ENCODE data around the gene LRRC4. TPM values are rescaled to one million over a fixed set of nuclear protein-coding genes. Genes with fewer than 3 reads are reported as not detected.

LRRC4 gene
- total RNA-seq, 1 donor from 2014 or later = 3.7 TPM

GRCh38 chr7:127993987-127994386, 37.2 kb downstream of the LRRC4 start:
- intact Hi-C loops (cut with DNase I) = no loop called here

GRCh38 chr7:127993317-127993716, 37.9 kb downstream of the LRRC4 start:
- intact Hi-C loops (cut with DNase I) = no loop called here
- DNase-seq (ENCODE audit: low spot score) = no peak

More at GRCh38 chr7:127993987-127994386, 37.2 kb downstream of the LRRC4 start:
- no peak for DNase-seq (ENCODE audit: low spot score)

DNA sequence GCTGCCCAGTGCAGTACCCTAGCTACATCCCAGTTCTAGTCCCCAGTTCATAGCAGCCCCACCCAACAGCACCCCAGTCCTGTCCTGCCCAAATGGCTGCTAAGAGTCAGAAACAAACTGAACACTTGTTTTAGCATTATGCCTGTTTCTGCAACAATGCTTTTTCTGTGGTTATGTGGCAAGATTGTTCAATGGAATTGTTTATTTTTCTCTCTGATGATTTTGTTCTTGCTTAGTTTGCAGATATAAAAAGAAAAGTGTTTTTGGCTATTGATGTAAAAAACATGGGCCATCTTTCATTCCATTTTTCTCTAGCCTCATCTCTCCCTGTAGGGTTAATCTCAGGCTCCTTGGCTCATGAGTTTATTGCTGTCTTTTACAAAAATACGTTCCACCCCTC, 42.5 kb downstream of the LRRC4 start:
- no peak for DNase-seq (ENCODE audit: low spot score)
- intact Hi-C loops (cut with DNase I) = no loop called here

GRCh38 chr7:127986581-127987521, 44.4 kb downstream of the LRRC4 start:
- no peak for DNase-seq (ENCODE audit: low spot score)
- intact Hi-C loops (cut with DNase I) = no loop called here

- DNase-seq (ENCODE audit: low spot score) = no peak
- intact Hi-C loops (cut with DNase I) = no loop called here
Observed at GRCh38 chr7:127983804-127984332, 47.4 kb downstream of the LRRC4 start.

DNA sequence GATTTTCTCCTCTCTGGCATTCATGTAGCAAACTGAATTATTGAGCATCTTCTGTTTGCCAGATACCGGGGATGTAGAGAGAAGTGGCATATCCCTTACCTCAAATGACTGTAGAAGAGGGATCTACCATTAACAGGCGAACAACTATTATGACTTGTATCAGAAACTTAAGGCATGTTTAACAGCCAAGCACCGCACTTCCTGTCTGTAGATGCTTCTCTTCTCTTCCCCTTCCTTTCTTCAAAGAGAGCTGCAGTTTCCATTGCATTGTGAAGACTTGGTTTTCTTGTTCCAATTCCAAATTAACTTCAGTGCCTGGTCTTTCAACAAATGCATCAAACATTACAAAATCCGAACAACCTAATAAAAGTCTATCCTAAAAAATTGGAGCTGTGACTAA, 49.3 kb downstream of the LRRC4 start:
- no peak for DNase-seq (ENCODE audit: low spot score)
- intact Hi-C loops (cut with DNase I) = no loop called here

GRCh38 chr7:127980901-127981300, 50.3 kb downstream of the LRRC4 start:
- DNase-seq (ENCODE audit: low spot score) = no peak
- intact Hi-C loops (cut with DNase I) = no loop called here

DNA sequence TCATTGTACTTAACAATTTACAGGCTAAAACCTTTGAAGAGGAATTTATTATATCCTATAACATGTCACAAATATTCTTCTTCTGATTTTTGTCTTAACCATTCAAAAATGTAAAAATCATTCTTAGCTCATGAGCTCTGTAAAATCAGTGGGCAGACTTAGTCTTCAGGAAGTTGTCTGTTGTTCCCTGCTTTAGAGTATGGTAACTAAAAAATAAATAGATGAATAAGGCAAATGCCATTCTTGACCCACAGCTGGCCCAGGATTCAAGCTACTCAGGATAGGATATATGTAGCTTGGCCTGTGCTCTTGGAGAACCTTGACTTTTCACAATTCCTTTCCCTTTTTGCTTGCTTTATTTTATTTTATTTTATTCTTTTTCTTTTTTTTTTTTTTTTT, 51.5 kb downstream of the LRRC4 start:
- intact Hi-C loops (cut with DNase I) = no loop called here

DNA sequence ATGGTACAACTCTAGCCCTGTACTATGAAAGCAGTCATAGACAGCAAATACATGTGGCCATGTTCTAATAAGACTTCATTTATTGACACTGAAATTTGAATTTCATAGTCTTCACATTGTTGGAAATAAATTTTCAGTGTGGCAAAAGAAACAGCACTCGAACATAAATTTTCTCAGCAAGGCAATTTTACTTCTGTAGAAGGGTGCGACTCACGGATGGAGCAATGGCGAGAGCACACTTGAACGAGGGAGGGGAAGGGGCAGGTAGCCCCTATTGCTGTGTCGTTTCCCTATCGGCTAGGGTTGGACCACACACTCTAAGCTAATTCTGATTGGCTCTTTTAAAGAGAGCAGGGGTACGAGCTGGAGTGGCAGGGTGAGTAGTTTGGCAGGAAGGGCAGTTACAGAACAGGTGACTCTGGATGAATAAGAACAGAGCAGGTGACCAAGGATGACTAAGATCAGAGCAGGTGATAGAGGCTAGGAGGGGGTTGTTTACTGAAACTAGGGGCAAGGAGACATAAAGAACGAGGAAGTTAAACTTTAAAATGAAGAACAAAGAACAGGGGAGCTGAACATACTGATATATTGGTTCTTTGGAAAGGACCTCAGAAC, 52.0 kb downstream of the LRRC4 start:
- no peak for DNase-seq (ENCODE audit: low spot score)
- intact Hi-C loops (cut with DNase I) = no loop called here

More for the DNA sequence above, 51.5 kb downstream of the LRRC4 start:
- no peak for DNase-seq (ENCODE audit: low spot score)

DNA sequence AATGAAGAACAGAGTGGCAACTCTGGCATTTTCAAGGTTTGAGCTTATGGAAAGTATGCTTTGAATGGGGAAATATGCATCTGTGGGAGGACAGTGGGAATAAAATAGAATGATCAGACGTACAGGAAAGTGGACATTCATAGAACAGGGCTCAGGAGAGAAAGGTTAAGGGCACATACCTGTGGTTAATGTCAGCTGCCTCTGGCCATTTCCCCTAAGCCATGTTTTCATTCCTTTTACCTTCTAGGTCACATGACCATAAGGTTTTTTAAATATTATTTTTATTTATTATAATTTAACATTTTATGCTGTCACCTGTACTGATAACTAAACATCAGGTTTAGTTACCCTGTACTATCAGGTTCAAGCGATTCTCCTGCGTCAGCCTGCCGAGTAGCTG, 52.8 kb downstream of the LRRC4 start:
- DNase-seq (ENCODE audit: low spot score) = no peak
- intact Hi-C loops (cut with DNase I) = no loop called here

Other genes with a start within 250 kb of the LRRC4 start
- 0.30 TPM for gene LEP, start 209.8 kb upstream of the LRRC4 start, total RNA-seq

Data from cardiac septum (tissue), 1 donor.